HEK293T (cell line): ENCODE measurements around the gene CIBAR2.

Source experiments
- CTCF ChIA-PET: fragments of 350-600 bp; formaldehyde crosslinking; extraction: SDS; loops from one replicate; lab custom pipeline; 2021; ENCODE audit warnings: antibody characterized with exemption, inconsistent platforms; lab: Yijun Ruan, JAX
- POLR2A ChIA-PET: fragments of 350-600 bp; formaldehyde crosslinking; extraction: SDS; loops from one replicate; lab custom pipeline; 2020; ENCODE audit warnings: antibody characterized with exemption, inconsistent platforms; lab: Yijun Ruan, JAX
- DNase-seq: peaks from one replicate; pipeline ENCODE4 v3.0.0; 2012; ENCODE audit warnings: mixed read lengths; ENCODE audit errors: extremely low spot score
- ARNT ChIP-seq: fragments of 450-650 bp; IDR thresholded peaks from 2 replicates; pipeline ENCODE4 v1.6.1; 2017; ENCODE audit warnings: mild to moderate bottlenecking
- BHLHE40 ChIP-seq: fragments of 450-650 bp; IDR thresholded peaks from 2 replicates; pipeline ENCODE4 v1.6.1; 2016; ENCODE audit warnings: mild to moderate bottlenecking, moderate library complexity, borderline replicate concordance
- CTBP1 ChIP-seq: fragments of 450-650 bp; IDR thresholded peaks from 2 replicates; pipeline ENCODE4 v1.6.1; 2016; ENCODE audit warnings: borderline replicate concordance
- ELF4 ChIP-seq: fragments of 450-650 bp; IDR thresholded peaks from 2 replicates; pipeline ENCODE4 v1.6.1; 2017; ENCODE audit warnings: antibody characterized with exemption
- FOXA1 ChIP-seq: fragments of 450-650 bp; IDR thresholded peaks from 2 replicates; pipeline ENCODE4 v1.6.1; 2016; ENCODE audit warnings: mild to moderate bottlenecking
- FOXK2 ChIP-seq: fragments of 450-650 bp; IDR thresholded peaks from 2 replicates; pipeline ENCODE4 v1.6.1; 2016; ENCODE audit warnings: mild to moderate bottlenecking
- FOXM1 ChIP-seq: fragments of 450-650 bp; IDR thresholded peaks from 2 replicates; pipeline ENCODE4 v1.6.1; 2017; ENCODE audit warnings: mild to moderate bottlenecking, borderline replicate concordance
- HDGF ChIP-seq: fragments of 450-650 bp; IDR thresholded peaks from 2 replicates; pipeline ENCODE4 v1.6.1; 2017; ENCODE audit warnings: antibody characterized with exemption, borderline replicate concordance
- L3MBTL2 ChIP-seq: fragments of 450-650 bp; conservative IDR thresholded peaks from 2 replicates; pipeline ENCODE4 v1.6.1; 2016; ENCODE audit warnings: mild to moderate bottlenecking
- LEF1 ChIP-seq: fragments of 450-650 bp; IDR thresholded peaks from 2 replicates; pipeline ENCODE4 v1.6.1; 2017; ENCODE audit warnings: mild to moderate bottlenecking, borderline replicate concordance
- NFRKB ChIP-seq: fragments of 450-650 bp; IDR thresholded peaks from 2 replicates; pipeline ENCODE4 v1.6.1; 2016; ENCODE audit warnings: mild to moderate bottlenecking, moderate library complexity
- PKNOX1 ChIP-seq: fragments of 450-650 bp; IDR thresholded peaks from 2 replicates; pipeline ENCODE4 v1.6.1; 2016
- SP1 ChIP-seq: fragments of 450-650 bp; IDR thresholded peaks from 2 replicates; pipeline ENCODE4 v1.6.1; 2017
- SUZ12 ChIP-seq: fragments of 450-650 bp; IDR thresholded peaks from 2 replicates; pipeline ENCODE4 v1.6.1; 2016; ENCODE audit warnings: mild to moderate bottlenecking
- TARDBP ChIP-seq: fragments of 450-650 bp; IDR thresholded peaks from 2 replicates; pipeline ENCODE4 v1.6.1; 2016
- ZNF384 ChIP-seq: fragments of 450-650 bp; IDR thresholded peaks from 2 replicates; pipeline ENCODE4 v1.6.1; 2016

The CIBAR2 gene

GRCh38 chr16:85065099-85065498, 47.2 kb downstream of the CIBAR2 start:
- ChIA-PET CTCF (interaction anchor here (1.3 kb wide), 1 partner anchor 9 kb away, joined by 3 read pairs; no protein-coding TSS in a partner anchor), POLR2A (interaction anchor here (1.7 kb wide), 1 partner anchor 9 kb away, joined by 4 read pairs; no protein-coding TSS in a partner anchor)
- TF ChIP-seq PKNOX1 (no peak), ELF4 (no peak), CTBP1 (no peak), NFRKB (no peak), SP1 (no peak)
- no peak for DNase-seq

- POLR2A ChIA-PET: no interaction called here
Observed at GRCh38 chr16:85064186-85064585, 48.1 kb downstream of the CIBAR2 start.

GRCh38 chr16:85062845-85063244, 49.4 kb downstream of the CIBAR2 start:
- DNase-seq: no peak
- TF ChIP-seq SP1: no peak
- no peak for TF ChIP-seq NFRKB
- no peak for TF ChIP-seq BHLHE40
- no peak for TF ChIP-seq FOXM1
- TF ChIP-seq CTBP1: no peak
- no peak for TF ChIP-seq FOXA1
- TF ChIP-seq HDGF: no peak
- TF ChIP-seq PKNOX1: no peak
- TF ChIP-seq LEF1: no peak
- no peak for TF ChIP-seq ARNT
- TF ChIP-seq SUZ12: no peak
- no peak for TF ChIP-seq TARDBP
- no peak for TF ChIP-seq ELF4
- no peak for TF ChIP-seq FOXK2
- TF ChIP-seq L3MBTL2: no peak
- no peak for TF ChIP-seq ZNF384
- CTCF ChIA-PET: interaction anchor here (0.8 kb wide), 1 partner anchor 12 kb away, joined by 3 read pairs; no protein-coding TSS in a partner anchor
- POLR2A ChIA-PET: no interaction called here

More at GRCh38 chr16:85064186-85064585, 48.1 kb downstream of the CIBAR2 start:
- CTCF ChIA-PET: no interaction called here
- DNase-seq: no peak
- TF ChIP-seq SP1: no peak
- no peak for TF ChIP-seq CTBP1
- no peak for TF ChIP-seq SUZ12
- TF ChIP-seq BHLHE40: no peak
- TF ChIP-seq ARNT: no peak
- no peak for TF ChIP-seq ZNF384
- TF ChIP-seq NFRKB: no peak
- TF ChIP-seq LEF1: no peak
- TF ChIP-seq ELF4: no peak
- no peak for TF ChIP-seq FOXK2
- TF ChIP-seq PKNOX1: no peak

GRCh38 chr16:85062323-85062722, 49.9 kb downstream of the CIBAR2 start:
- no peak for TF ChIP-seq LEF1
- DNase-seq: no peak
- ChIA-PET POLR2A (no interaction called here), CTCF (no interaction called here)

- CTCF ChIA-PET: no interaction called here
- POLR2A ChIA-PET: interaction anchor here (1.1 kb wide), 1 partner anchor 11 kb away, joined by 3 read pairs; no protein-coding TSS in a partner anchor
- no peak for DNase-seq
- TF ChIP-seq ELF4 (no peak), SP1 (no peak), FOXA1 (no peak), L3MBTL2 (no peak), PKNOX1 (no peak), LEF1 (no peak), CTBP1 (no peak), SUZ12 (no peak), TARDBP (no peak), HDGF (no peak), NFRKB (no peak), BHLHE40 (no peak), FOXK2 (no peak), ZNF384 (no peak), ARNT (no peak), FOXM1 (no peak)
Observed at GRCh38 chr16:85061566-85061965, 50.7 kb downstream of the CIBAR2 start.

- POLR2A ChIA-PET: no interaction called here
- TF ChIP-seq PKNOX1: no peak
- TF ChIP-seq FOXM1: no peak
- TF ChIP-seq TARDBP: no peak
- no peak for TF ChIP-seq CTBP1
- no peak for TF ChIP-seq ELF4
- no peak for TF ChIP-seq HDGF
- no peak for TF ChIP-seq ARNT
- no peak for TF ChIP-seq SP1
- CTCF ChIA-PET: no interaction called here
- DNase-seq: no peak
Observed at GRCh38 chr16:85058909-85059308, 53.4 kb downstream of the CIBAR2 start.
